ENCODE results near the gene BCL2L15.

DNA sequence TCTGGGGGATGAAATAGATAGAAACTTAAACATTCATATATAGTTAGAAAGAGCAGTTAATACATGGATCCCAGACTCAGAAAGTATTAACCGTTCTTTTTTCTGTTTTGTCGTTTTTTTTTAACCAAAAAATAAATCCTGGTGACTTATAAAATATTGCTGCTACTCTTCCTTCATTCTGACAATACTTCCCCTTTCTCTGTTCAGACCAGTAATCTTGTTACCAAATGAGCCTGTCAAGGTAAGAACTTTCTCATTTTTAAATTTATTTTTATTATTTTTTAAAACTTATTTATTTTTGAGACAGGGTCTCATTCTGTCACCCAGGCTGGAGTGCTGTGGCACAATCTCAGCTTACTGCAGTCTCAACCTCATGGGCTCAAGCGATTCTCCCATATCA, 29.6 kb downstream of the BCL2L15 start:
- TF ChIP-seq POLR2A (IDR thresholded peaks at IDR 0.05), result no peak
- no peak for TF ChIP-seq EP300 (IDR thresholded peaks at IDR 0.05)
